Suppressor macrophage (primary cell): ENCODE results near the gene CPM.
A peak's percentile ranks its signal among the peaks of the same experiment; 100 is the strongest.
"Not testable (repeated sequence)": the region's sequence is repeated elsewhere in the genome, so short reads cannot be mapped to it uniquely, and the experiment has no call there.

Experiments used
- DNase-seq, 4 experiments: peaks; one replicate each; pipeline ENCODE4 v3.0.0-alpha.2; 2020 to 2022

The CPM gene

DNA sequence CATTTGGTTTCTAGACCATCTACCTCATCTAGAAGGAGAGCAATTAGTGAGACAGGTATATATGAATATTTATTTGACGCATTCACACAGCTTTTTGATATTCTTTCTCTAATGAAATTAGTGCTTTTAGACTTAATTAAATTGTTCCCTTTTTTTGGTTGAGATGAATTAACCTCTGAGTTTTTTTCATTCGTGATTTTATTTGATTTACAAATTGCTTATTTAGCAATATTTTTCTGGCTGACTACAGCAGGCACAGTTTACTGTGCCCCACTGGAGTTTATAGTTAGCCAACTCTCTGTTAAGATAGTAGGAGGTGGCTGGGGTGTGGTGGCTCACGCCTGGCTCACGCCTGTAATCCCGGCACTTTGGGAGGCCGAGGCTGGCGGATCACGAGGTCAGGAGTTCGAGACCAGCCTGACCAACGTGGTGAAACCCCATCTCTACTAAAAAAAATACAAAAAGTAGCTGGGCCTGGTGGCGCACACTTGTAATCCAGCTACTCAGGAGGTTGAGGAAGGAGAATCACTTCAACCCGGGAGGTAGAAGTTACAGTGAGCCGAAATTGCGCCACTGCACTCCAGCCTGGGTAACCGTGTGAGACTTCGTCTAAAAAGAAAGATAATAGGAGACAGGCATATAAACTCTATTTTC, 108.2 kb downstream of the CPM start:
- DNase-seq: no peak

- DNase-seq: no peak
Observed at GRCh38 chr12:68824131-68824530, 108.8 kb downstream of the CPM start.

GRCh38 chr12:68823696-68824095, 109.3 kb downstream of the CPM start:
- no peak for DNase-seq

DNA sequence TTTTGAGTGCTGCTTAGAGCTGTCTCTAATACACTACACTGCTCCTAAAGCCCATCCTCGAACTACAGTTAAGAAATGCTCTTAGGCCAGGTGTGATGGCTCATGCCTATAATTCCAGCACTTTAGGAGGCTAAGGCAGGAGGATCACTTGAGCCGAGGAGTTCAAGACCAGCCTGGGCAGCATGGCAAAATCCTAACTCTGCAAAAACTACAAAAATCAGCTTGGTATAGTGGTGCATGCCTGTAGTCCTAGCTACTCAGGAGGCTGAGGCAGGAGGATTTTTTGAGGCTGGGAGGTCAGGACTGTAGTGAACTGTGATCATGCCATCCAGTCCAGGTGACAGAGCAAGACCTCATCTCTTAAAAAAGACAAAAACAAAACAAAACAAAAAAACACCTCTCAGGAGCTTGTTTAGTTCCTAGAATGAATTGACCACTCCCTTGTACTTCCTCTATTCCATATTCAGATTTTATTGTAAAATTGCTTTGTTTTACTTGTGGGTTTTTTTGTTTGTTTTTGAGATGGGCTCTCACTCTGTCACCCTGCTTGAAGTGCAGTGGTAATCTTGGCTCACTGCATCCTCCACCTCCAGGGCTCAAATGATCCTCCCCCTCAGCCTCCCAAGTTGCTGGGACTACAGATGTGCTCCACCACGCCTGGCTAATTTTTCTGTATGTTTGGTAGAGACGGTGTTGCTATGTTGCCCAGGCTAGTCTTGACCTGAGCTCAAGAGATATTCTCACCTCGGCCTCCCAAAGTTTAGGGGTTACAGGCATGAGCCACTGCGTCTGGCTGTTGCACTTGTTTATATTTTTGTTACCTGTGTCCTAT, 111.4 kb downstream of the CPM start:
- DNase-seq: no peak

- not testable (repeated sequence) for DNase-seq
Observed at GRCh38 chr12:68819481-68819880, 113.5 kb downstream of the CPM start.

DNA sequence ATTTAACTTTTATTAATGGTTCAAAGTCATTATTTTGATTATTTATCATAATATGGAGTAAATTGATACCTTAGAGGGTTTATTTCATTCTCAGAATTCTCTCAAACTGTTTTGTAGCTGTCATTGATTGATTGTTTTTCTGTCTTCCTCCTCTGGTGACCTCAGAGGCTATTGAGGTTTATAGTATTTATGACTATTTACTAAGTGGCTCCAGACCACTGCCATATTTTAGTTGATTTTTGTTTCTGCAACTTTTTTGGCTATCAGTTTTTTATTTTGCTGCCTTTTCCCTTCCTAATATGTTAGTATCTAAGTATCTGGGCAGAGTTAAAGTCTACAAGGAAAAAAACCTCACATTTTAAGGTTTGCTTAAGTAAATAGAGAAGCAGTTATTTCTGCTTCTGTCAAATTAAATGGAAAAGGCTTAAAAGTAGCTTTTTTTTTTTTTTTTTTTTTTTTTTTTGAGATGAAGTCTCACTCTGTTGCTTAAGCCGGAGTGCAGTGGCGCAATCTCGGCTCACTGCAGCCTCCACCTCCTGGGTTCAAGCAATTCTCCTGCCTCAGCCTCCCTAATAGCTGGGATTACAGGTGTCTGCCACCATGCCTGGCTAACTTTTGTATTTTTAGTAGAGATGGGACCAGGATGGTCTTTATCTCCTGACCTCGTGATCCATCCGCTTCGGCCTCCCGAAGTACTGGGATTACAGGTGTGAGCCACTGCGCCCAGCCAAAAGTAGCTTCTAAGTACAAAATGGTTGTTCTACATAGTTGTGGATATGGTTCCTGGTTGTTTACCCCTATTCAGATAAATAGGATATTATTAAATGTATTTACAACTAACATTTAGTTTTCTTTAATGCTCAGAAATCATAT, 116.8 kb downstream of the CPM start:
- peak in 1 of 4 experiments; percentile 21 for DNase-seq

GRCh38 chr12:68815232-68815927, 117.6 kb downstream of the CPM start:
- no peak for DNase-seq

DNA sequence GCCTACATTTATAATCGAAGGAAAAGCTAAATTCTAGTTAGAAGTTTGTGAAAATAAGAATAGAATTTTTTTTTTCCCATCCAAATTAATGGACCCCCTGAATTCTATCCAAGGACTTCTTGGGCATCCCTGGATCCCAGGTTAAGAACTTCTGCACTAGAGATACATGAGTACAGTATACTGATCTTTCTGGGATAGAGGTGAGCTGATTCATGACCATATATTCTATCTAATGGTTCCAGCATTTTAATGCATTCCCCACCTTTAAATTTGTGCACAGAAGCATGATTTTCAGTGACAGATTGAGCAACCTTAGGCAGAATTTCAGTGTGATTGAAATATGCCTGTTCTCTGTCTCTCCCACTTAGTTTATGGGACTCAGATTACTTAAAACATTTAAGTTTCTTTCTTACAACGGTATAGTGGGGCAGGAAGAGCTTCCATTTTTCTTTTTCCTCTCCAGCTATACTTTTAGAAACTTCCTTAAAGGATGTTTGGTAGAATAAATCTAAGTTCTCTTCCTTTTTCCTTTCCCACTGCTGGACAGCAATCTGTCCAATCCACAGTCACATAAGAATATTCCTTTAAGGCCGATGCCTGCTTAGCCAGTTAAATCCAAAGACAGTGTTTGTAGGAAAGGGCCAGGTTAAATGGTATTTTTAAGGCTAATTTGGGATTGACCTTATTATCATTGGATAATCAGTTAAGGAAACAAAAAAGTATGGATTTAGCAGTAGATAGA, 118.3 kb downstream of the CPM start:
- no peak for DNase-seq

DNA sequence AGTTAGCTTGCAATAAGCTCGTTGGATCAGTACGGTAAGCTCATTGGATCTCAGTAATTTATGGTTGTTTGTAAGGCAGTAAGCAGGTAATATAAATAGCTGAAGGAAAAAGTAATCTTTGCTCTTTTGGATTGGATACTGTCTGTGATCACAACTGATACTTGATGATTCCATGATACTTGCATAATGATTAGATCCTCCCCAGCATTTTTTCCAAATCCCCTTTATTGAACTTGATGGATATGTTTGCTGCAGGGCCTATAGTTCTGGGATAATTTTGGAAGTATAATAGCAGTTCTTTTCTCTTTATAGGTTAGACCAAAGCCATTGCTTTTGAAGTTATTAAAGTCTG, 119.8 kb downstream of the CPM start:
- DNase-seq: no peak

- DNase-seq: no peak
Observed at GRCh38 chr12:68812553-68813241, 120.3 kb downstream of the CPM start.

DNA sequence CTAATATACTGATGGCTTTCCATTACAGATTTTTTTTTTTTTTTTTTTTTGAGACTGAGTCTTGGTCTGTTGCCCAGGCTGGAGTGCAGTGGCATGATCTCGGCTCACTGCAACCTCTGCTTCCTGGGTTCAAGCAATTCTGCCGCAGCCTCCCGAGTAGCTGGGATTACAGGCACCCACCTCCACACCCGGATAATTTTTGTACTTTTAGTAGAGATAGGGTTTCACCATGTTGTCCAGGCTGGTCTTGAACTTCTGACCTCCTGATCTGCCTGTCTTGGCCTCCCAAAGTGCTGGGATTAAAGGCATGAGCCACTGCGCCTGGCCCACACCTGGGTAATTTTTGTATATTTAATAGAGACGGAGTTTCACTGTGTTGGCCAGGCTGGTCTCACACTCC, 121.4 kb downstream of the CPM start:
- not testable (repeated sequence) for DNase-seq

DNA sequence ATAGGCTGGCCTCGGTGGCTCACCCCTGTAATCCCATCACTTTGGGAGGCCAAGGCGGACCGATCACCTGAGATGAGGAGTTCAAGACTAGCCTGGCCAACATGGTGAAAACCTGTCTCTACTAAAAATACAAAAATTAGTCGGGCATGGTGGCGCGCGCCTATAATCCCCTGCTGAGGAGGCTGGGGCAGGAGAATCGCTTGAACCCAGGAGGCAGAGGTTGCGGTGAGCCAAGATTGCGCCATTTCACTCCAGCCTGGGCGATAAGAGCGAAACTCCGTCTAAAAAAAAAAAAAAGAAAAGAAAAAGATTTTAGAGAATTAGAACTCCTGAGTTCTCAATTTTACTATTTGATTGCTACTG, 123.0 kb downstream of the CPM start:
- not testable (repeated sequence) for DNase-seq

DNA sequence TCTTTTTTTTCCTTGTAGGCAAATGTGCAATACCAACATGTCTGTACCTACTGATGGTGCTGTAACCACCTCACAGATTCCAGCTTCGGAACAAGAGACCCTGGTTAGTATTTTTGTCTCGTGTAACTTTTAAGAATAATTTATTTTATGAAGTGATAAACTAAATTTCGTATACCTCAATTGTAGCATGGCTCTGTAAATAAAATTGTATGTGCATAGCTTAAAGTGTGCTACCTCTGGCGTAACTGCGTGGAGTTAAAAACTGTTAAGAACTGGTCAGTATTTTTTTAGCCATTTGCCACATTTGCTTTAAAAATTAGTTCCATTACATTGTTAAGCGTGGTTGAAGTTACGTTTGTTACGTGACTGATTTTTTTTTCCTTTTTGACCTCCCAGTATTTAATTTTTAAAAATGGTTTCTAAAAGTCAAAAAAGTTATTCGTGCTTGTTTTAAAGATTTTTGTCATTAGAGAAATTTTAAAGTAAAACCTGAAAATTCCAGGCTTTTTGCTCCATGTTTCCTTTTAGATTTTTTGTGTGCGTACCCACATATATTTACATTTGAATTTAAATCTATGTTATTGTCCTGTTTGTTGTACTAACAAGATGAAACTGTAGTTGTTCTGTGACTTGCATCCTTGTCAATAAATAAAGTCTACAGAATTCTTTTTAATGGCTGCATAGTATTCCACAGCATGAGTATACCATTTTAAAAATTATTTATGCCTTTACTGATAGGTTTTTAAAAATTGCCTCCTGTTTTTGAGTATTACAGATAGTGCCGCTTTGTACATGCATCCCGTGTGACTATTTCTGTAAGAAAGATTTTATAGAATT, 123.6 kb downstream of the CPM start:
- no peak for DNase-seq

DNA sequence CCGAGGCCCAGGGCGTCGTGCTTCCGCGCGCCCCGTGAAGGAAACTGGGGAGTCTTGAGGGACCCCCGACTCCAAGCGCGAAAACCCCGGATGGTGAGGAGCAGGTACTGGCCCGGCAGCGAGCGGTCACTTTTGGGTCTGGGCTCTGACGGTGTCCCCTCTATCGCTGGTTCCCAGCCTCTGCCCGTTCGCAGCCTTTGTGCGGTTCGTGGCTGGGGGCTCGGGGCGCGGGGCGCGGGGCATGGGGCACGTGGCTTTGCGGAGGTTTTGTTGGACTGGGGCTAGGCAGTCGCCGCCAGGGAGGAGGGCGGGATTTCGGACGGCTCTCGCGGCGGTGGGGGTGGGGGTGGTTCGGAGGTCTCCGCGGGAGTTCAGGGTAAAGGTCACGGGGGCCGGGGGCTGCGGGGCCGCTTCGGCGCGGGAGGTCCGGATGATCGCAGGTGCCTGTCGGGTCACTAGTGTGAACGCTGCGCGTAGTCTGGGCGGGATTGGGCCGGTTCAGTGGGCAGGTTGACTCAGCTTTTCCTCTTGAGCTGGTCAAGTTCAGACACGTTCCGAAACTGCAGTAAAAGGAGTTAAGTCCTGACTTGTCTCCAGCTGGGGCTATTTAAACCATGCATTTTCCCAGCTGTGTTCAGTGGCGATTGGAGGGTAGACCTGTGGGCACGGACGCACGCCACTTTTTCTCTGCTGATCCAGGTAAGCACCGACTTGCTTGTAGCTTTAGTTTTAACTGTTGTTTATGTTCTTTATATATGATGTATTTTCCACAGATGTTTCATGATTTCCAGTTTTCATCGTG, 124.4 kb downstream of the CPM start:
- peak; percentile 83 to 90 (median 87) for DNase-seq

- peak; percentile 94 to 98 (median 96) for DNase-seq
Observed at GRCh38 chr12:68807576-68808387, 125.2 kb downstream of the CPM start, which contains the start of gene MDM2. MDM2 (plus strand) TSS chr12:68808177; CDS start chr12:68808478, 301 bp downstream.

GRCh38 chr12:68807274-68807575, 125.7 kb downstream of the CPM start:
- not testable (repeated sequence) for DNase-seq

DNA sequence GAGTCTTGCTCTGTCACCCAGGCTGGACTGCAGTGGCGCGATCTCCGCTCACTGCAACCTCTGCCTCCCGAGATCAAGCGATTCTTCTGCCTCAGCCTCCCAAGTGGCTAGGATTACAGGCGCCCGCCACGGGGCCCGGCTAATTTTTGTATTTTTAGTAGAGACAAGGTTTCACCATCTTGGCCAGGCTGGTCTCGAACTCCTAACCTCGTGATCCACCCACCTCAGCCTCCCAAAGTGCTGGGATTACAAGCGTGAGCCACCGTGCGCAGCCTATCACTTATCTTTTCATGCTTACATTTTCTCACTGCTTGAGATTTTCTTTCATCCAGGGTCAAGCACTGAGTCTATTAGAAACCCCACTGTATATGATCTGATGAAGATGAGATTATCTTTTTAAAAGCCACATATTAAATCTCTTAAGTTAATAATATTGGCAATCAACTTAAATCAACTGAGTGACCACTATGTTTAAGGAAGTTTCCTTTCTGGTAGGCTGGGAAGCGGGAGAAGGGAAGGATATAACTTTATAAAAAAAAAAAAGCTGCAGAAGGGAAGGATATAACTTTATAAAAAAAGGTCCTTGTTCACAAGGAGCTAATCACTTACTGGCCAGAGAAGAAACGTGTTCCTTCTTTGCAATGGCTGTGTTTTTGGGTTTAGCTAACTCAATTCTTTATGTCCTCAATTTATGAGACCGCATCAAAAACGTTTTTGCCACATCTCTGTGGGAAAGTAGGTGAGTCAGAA, 126.3 kb downstream of the CPM start:
- DNase-seq: peak in 1 of 4 experiments; percentile 17

DNA sequence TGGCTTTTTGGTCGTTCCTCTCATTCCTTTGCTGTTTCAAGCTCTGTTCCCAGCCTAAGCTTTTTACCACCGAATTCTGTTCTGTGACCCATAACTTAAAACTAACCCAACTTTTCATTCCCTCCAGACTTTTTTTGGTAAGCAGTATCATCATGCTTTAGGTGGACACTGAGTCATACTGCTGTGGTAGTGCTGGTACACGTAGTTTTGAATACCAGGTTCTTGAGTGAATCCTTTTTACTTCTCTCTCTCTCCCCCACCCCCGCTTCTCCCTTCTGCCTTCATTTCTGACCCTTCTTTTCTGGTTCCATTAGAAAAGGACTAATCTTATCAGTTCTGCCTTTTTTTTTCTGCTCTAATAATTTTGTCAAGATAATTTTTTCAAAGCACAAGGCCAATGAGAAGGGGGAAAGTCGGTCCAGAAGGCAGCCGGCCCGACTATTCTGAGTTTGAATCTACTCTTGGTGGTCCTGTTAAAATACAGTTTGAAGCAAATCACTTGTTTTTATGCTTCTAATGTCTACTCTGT, 127.3 kb downstream of the CPM start:
- no peak for DNase-seq
